GM18519 (cell line): ENCODE results near the gene DNHD1.
"Not testable (repeated sequence)": the region's sequence is repeated elsewhere in the genome, so short reads cannot be mapped to it uniquely, and the experiment has no call there.

Experiments used
- ATAC-seq: cut with Tn5 transposase; IDR thresholded peaks from one replicate; pipeline ENCODE4 v1.9.1; 2021; ENCODE audit warnings: mild to moderate bottlenecking, moderate library complexity; ENCODE audit not compliant: unreplicated experiment, low FRiP score

DNHD1 gene

GRCh38 chr11:6476571-6476970, 20.5 kb upstream of the DNHD1 start:
- ATAC-seq = no peak

GRCh38 chr11:6480299-6480914, 16.7 kb upstream of the DNHD1 start:
- no peak for ATAC-seq

GRCh38 chr11:6481012-6481923, 15.8 kb upstream of the DNHD1 start, which contains the start of the genes ARFIP2 and TIMM10B:
TSS of gene ARFIP2 (minus strand) at chr11:6481331. CDS start at chr11:6480421, 910 bp downstream.
TSS of gene TIMM10B (plus strand) at chr11:6481501. CDS start at chr11:6481517, 16 bp downstream.
- peak; percentile 99 for ATAC-seq

DNA sequence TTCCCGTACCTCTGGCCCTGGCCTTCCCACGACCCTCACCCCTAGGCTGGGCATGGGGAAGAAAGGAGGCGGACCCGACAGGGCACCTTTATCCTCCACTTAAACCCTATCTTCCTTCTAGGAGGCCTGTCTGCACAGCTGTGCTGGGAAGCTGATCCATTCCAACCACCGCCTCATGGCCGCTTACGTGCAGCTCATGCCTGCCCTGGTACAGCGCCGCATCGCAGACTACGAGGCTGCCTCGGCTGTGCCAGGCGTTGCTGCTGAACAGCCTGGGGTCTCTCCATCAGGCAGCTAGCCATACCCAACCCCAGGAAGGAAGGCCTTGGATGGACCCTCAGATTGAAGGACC, 15.2 kb upstream of the DNHD1 start:
- ATAC-seq = no peak

GRCh38 chr11:6482441-6482840, 14.6 kb upstream of the DNHD1 start:
- no peak for ATAC-seq

DNA sequence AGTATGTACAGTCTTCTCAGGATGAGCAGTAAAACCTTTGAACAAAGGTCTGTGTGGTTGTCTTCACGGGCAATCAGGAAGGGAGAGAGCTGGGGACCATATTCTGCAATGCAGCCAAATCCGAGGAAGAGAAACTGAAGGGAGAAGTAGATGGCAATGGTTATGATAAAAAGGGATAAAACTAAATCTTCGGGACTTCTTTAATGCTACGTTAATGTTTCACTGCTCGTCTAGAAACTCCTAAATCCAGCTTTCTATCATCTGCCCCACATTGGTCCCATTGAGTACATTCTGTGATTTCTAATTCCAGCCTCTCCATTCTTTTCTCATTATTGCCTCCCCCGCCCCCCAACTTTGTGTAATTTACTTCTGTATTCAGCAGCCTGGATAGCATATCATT, 14.1 kb upstream of the DNHD1 start:
- no peak for ATAC-seq

DNA sequence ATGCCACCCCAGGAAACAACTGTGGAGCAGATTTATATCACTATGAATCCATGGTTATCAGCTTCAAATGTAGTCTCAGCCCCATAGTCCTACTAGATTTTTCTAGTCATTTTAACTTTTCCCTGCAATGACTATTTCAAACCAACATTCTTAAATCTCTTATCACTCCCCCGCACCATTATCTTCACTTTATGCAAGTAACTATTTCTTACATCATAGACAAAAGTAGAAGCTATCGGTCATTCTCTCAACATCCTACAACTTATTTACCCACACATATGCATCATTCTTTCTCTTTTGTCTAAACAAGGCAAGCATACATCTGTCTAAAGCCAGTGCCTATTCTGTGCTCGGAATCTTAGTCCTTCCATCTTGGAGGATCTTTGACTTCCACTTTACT, 11.4 kb upstream of the DNHD1 start:
- ATAC-seq = no peak

GRCh38 chr11:6486256-6486655, 10.8 kb upstream of the DNHD1 start:
- no peak for ATAC-seq

- no peak for ATAC-seq
Measured at GRCh38 chr11:6486938-6487337, 10.1 kb upstream of the DNHD1 start.

- no peak for ATAC-seq
Measured at GRCh38 chr11:6488342-6488741, 8.7 kb upstream of the DNHD1 start.

GRCh38 chr11:6488821-6489220, 8.3 kb upstream of the DNHD1 start:
- no peak for ATAC-seq

- ATAC-seq = no peak
Measured at GRCh38 chr11:6489306-6489705, 7.8 kb upstream of the DNHD1 start.

GRCh38 chr11:6498121-6498520, 1.0 kb downstream of the DNHD1 start:
- ATAC-seq = no peak

- no peak for ATAC-seq
Measured at GRCh38 chr11:6498544-6498943, 1.5 kb downstream of the DNHD1 start.

DNA sequence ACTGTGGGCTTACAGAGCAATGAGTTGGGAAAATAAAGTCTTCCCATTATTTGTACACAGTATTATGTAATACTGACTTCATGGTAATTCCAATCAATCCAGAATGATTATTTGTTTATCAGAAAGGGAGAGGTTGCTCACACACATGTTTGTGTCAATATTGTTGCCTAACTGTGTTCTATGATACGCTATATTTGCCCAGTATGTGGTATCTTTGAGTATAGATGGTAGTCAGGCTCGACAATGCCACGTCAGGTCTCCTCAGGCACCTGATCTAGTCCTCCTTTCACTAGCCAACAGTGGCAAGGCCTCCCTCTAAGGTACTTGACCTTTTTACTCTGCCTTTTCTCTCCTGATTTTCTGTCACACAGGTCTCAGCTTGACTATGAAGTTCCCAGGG, 5.3 kb downstream of the DNHD1 start:
- no peak for ATAC-seq

DNA sequence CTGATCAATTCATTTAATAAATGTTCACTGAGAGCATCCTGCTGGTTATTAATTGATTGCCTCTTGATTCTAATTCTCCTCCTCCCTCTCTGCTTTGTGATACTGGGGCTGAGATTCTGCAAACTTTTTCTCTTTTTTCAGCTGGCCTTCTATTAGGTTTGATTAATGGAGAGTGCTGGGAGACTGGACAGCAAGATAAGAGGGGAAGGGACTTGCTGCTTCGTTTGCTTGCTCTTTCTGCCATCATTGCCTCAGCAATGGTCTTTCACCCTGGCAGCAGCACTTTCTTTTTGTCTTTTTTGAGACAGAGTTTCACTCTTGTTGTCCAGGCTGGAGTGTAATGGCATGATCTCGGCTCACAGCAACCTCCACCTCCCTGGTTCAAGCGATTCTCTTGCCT, 7.1 kb downstream of the DNHD1 start:
- no peak for ATAC-seq

GRCh38 chr11:6505577-6506240, 8.6 kb downstream of the DNHD1 start:
- ATAC-seq = no peak

GRCh38 chr11:6516865-6517264, 19.8 kb downstream of the DNHD1 start:
- no peak for ATAC-seq

GRCh38 chr11:6520265-6520664, 23.2 kb downstream of the DNHD1 start:
- no peak for ATAC-seq

DNA sequence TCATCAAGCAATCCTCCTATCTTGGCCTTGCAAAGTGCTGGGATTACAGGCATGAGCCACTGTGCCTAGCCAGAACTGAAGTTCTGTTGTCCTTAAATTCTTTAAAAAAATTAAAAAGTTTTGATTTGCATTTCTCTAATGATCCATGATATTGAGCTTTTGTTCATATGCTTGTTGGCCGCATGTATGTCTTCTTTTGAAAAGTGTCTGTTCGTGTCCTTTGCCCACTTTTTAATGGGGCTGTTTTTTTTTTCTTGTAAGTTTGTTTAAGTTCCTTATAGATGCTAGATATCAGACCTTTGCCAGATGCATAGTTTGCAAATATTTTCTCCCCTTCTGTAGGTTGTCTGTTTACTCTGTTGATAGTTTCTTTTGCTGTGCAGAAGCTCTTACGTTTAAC, 24.9 kb downstream of the DNHD1 start:
- ATAC-seq = not testable (repeated sequence)

- no peak for ATAC-seq
Measured at GRCh38 chr11:6523253-6523652, 26.2 kb downstream of the DNHD1 start.
